ENCODE data around the gene PCLO. TPM values are rescaled to one million over a fixed set of nuclear protein-coding genes. Genes with fewer than 3 reads are reported as not detected.

The PCLO gene
- total RNA-seq, 4 donors from 2014 or later: 11.8 to 40.4 (median 26.1) TPM

- no peaks in the 10 kb centered on the region for H3K4me1 ChIP-seq
- intact Hi-C loops (cut with DNase I): no loop called here
- H3K27me3 ChIP-seq: no peaks in the 10 kb centered on the region
- H3K9me3 ChIP-seq: no peaks in the 10 kb centered on the region
- DNase-seq: no peak
- 79 to 82% methylated on average over 2 of the region's 2 CpGs for WGBS, 2 donors
- no peak overlapping the region for H3K27ac ChIP-seq
- H3K36me3 ChIP-seq: no peaks in the 10 kb centered on the region
- TF ChIP-seq CTCF (IDR thresholded peaks at IDR 0.05) (no peak), POLR2A (IDR thresholded peaks at IDR 0.05) (no peak)
- no peak overlapping the region for H3K4me3 ChIP-seq (replicated peaks in 1 of 3)
These were observed 43.2 kb downstream of the PCLO start for GRCh38 chr7:83119494-83119893.

DNA sequence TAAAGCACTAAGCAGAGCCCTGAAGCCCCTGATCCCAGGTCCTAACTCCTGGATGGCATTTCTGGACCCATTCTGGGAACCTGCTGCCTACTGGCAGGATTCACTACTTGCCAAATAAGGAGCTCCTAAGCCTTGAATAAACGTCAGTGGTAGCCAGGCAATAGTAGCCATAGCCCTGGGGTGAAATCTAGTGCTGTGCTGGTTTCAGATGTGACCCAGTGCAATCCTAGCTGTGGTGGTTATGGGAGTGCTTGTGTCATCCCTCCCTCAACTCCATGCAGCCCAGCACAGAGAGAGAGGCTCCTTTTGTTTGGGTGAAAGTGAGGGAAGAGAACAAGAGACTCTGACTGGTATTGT is 43.7 kb downstream of the PCLO start:
- no peak for DNase-seq
- Histone ChIP-seq H3K27me3 (no peaks in the 10 kb centered on the region), H3K36me3 (no peaks in the 10 kb centered on the region), H3K9me3 (no peaks in the 10 kb centered on the region), H3K4me3 (replicated peaks in 1 of 3) (no peak overlapping the region), H3K27ac (no peak overlapping the region), H3K4me1 (no peaks in the 10 kb centered on the region)
- intact Hi-C loops (cut with DNase I): no loop called here
- 33 to 57% methylated on average over 1 of the region's 1 CpG for WGBS, 2 donors
- TF ChIP-seq CTCF (IDR thresholded peaks at IDR 0.05) (no peak), POLR2A (IDR thresholded peaks at IDR 0.05) (no peak)

DNA sequence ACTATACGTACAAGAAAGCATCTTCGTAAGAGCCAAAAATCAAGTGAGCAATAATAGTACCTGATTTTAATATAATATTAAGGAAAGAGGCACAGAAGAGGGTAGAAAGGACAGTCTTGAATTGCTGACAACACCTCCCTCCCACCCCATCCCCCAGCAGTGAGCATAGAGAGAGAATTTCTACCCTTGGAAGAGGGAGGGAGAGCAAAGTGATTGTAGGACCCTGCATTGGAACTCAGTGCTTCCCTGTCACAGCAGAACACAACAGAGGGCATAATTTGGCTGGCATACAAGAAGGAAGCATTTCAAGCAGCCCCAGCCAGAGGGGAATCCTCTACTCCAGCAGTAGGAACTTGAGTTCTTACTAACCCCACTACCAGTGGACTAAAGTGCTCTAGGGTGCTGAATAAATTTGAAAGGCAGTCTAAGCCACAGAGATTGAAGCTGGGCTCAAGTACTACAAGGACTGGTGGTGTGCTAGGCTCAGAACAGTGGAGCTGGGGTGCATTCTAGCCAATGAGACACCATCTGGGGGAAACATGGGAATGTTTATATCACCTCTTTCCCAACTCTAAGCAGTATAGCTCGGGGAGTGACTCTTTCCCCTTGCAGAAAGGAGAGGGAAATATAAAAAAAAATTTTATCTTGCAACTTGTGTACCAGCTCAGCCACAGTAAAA is 44.2 kb downstream of the PCLO start:
- TF ChIP-seq POLR2A (IDR thresholded peaks at IDR 0.05) (no peak), CTCF (IDR thresholded peaks at IDR 0.05) (no peak)
- no peaks in the 10 kb centered on the region for H3K9me3 ChIP-seq
- H3K4me3 ChIP-seq (replicated peaks in 1 of 3): no peak overlapping the region
- no peaks in the 10 kb centered on the region for H3K27me3 ChIP-seq
- 87 to 94% methylated on average over 3 of the region's 3 CpGs for WGBS, 2 donors
- H3K27ac ChIP-seq: no peak overlapping the region
- H3K4me1 ChIP-seq: no peaks in the 10 kb centered on the region
- intact Hi-C loops (cut with DNase I): no loop called here
- DNase-seq: no peak
- no peaks in the 10 kb centered on the region for H3K36me3 ChIP-seq

DNA sequence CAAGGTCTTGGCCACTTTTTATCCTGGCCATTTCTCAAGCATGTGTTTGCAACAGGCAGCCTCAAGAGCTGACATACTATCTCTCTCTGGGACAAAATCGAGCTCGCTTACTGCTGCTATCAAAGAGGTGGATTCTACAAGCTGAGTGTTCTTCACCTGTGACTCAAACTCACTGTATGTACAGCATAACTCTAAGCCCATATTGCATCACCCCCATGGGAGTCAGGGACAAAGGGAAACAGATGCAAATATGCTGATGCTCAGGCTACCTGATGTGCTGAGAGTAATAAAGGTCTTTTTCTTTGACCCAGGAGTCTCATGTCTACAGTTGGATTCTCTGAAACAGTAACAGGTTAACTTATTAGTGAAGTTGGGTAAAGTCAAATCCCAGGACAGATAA is 45.2 kb downstream of the PCLO start:
- Histone ChIP-seq H3K27me3 (no peaks in the 10 kb centered on the region), H3K4me3 (replicated peaks in 1 of 3) (no peak overlapping the region), H3K9me3 (no peaks in the 10 kb centered on the region), H3K27ac (no peak overlapping the region), H3K36me3 (no peaks in the 10 kb centered on the region), H3K4me1 (no peaks in the 10 kb centered on the region)
- 92 to 98% methylated on average over 2 of the region's 2 CpGs for WGBS, 2 donors
- intact Hi-C loops (cut with DNase I): no loop called here
- no peak for DNase-seq
- TF ChIP-seq CTCF (IDR thresholded peaks at IDR 0.05): no peak

DNA sequence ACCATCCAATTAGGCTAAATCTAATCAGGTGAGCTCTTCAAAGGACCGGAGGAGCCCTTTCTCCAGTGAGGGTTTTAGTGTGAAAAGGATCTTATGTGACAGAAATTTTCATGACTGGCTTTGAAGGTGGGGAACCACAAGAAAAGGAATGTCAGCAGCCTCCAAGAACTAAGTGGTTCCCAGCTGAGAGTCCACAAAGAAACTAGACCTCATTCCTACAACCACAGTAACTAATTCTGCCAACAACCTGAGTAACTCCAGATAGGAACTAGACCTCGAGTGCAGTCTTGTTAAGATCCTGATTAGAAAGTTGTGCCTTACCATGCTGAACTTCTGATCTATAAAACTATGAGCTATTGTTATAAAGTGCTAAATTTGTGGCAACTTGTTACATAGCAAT is 51.3 kb downstream of the PCLO start:
- DNase-seq: no peak
- H3K27ac ChIP-seq: no peak overlapping the region
- no peak overlapping the region for H3K4me3 ChIP-seq (replicated peaks in 1 of 3)
- no peaks in the 10 kb centered on the region for H3K9me3 ChIP-seq
- H3K4me1 ChIP-seq: no peaks in the 10 kb centered on the region
- no peaks in the 10 kb centered on the region for H3K36me3 ChIP-seq
- TF ChIP-seq CTCF (IDR thresholded peaks at IDR 0.05) (no peak), POLR2A (IDR thresholded peaks at IDR 0.05) (no peak)
- 63 to 67% methylated on average over 2 of the region's 2 CpGs for WGBS, 2 donors
- intact Hi-C loops (cut with DNase I): no loop called here
- H3K27me3 ChIP-seq: no peaks in the 10 kb centered on the region
